IMR-90 (cell line): ENCODE results near the gene NUAK1. TPM values are rescaled to one million over a fixed set of nuclear protein-coding genes. Genes with fewer than 3 reads are reported as not detected.

Experiments used
- ATAC-seq: fragments of 200-7000 bp; cut with Tn5 transposase; 2 replicates; pipeline ENCODE4 v1.9.1; 2020; ENCODE audit warnings: low read depth, mild to moderate bottlenecking, moderate library complexity
- BruUV-seq: library from RNA; stranded (reverse); fragments of 400-500 nt; replicated peaks from 2 replicates; lab custom pipeline; 2021; lab: Mats Ljungman, UMichigan
- CTCF ChIA-PET: fragments of 300-600 bp; formaldehyde crosslinking; extraction: SDS; loops from one replicate; lab custom pipeline; 2021; ENCODE audit warnings: antibody characterized with exemption; lab: Yijun Ruan, JAX
- POLR2A ChIA-PET: fragments of 300-600 bp; sonication (Branson Sonifier 250); formaldehyde crosslinking; loops from one replicate; lab custom pipeline; 2022; ENCODE audit warnings: antibody characterized with exemption; ENCODE audit not compliant: unreplicated experiment; lab: Charles Lee
- DNase-seq: peaks from one replicate; pipeline ENCODE4 v3.0.0; 2013
- H2AFZ ChIP-seq: replicated peaks from 2 replicates; pipeline ENCODE3; 2013; ENCODE audit warnings: low read length, mild to moderate bottlenecking; ENCODE audit not compliant: poor library complexity
- H2AK5ac ChIP-seq: 2 replicates; pipeline ENCODE4 v1.6.1; 2013; ENCODE audit warnings: low read depth, low read length, inconsistent platforms
- H2AK9ac ChIP-seq: replicated peaks from 2 replicates; pipeline ENCODE3; 2013; ENCODE audit warnings: mild to moderate bottlenecking, low read depth, low read length, moderate library complexity; ENCODE audit not compliant: poor library complexity
- H2BK120ac ChIP-seq: 2 replicates; pipeline ENCODE4 v1.6.1; 2013; ENCODE audit warnings: low read depth, low read length, inconsistent platforms
- H2BK15ac ChIP-seq: 3 replicates; pipeline ENCODE4 v1.6.1; 2013; ENCODE audit warnings: low read depth, low read length, inconsistent platforms
- H2BK20ac ChIP-seq: 2 replicates; pipeline ENCODE4 v1.6.1; 2013; ENCODE audit warnings: low read depth, mild to moderate bottlenecking, inconsistent platforms, low read length, moderate library complexity
- H2BK5ac ChIP-seq: 2 replicates; pipeline ENCODE4 v1.6.1; 2013; ENCODE audit warnings: mild to moderate bottlenecking, low read depth, low read length, inconsistent platforms; ENCODE audit not compliant: poor library complexity, severe bottlenecking
- H3K14ac ChIP-seq: replicated peaks from 2 replicates; pipeline ENCODE4 v1.6.1; 2013; ENCODE audit warnings: low read depth, low read length, inconsistent platforms
- H3K18ac ChIP-seq: 2 replicates; pipeline ENCODE4 v1.6.1; 2013; ENCODE audit warnings: low read depth, low read length, control low read depth
- H3K23ac ChIP-seq: 2 replicates; pipeline ENCODE4 v1.6.1; 2013; ENCODE audit warnings: low read depth, low read length, inconsistent platforms
- H3K27ac ChIP-seq: 2 replicates; pipeline ENCODE4 v1.5.1; 2013; ENCODE audit warnings: mild to moderate bottlenecking, control low read depth, low read length; ENCODE audit not compliant: insufficient read depth
- H3K27me3 ChIP-seq: 2 replicates; pipeline ENCODE4 v1.6.1; 2013; ENCODE audit warnings: low read length; ENCODE audit not compliant: control insufficient read depth, insufficient read depth
- H3K36me3 ChIP-seq: 2 replicates; pipeline ENCODE4 v1.6.1; 2013; ENCODE audit warnings: low read length, mixed read lengths; ENCODE audit not compliant: control insufficient read depth, insufficient read depth
- H3K4ac ChIP-seq: 2 replicates; pipeline ENCODE4 v1.6.1; 2013; ENCODE audit warnings: low read depth, low read length, inconsistent platforms
- H3K4me1 ChIP-seq: 2 replicates; pipeline ENCODE4 v1.6.1; 2013; ENCODE audit warnings: low read length, mixed read lengths; ENCODE audit not compliant: control insufficient read depth, insufficient read depth
- H3K4me2 ChIP-seq: 2 replicates; pipeline ENCODE4 v1.6.1; 2013; ENCODE audit warnings: low read depth, mild to moderate bottlenecking, control low read depth, low read length, moderate library complexity
- H3K4me3 ChIP-seq: 2 replicates; pipeline ENCODE4 v1.5.1; 2013; ENCODE audit warnings: low read depth, mild to moderate bottlenecking, control low read depth, low read length, moderate library complexity; ENCODE audit not compliant: insufficient read depth
- H3K56ac ChIP-seq: 2 replicates; pipeline ENCODE4 v1.6.1; 2013; ENCODE audit warnings: low read length, inconsistent platforms; ENCODE audit not compliant: insufficient read depth; ENCODE audit errors: extremely low read depth
- H3K79me1 ChIP-seq, 2 experiments: 2 replicates each; pipeline ENCODE4 v1.6.1; 2013; ENCODE audit warnings: low read length in 2 of 2, inconsistent platforms in 1 of 2, low read depth in 1 of 2
- H3K9ac ChIP-seq: 2 replicates; pipeline ENCODE4 v1.6.1; 2013; ENCODE audit warnings: low read depth, low read length, control low read depth
- H3K9me1 ChIP-seq: 2 replicates; pipeline ENCODE4 v1.6.1; 2013; ENCODE audit warnings: low read length, inconsistent platforms; ENCODE audit not compliant: insufficient read depth
- H3K9me3 ChIP-seq: 2 replicates; pipeline ENCODE4 v1.6.1; 2013; ENCODE audit warnings: low read length; ENCODE audit not compliant: control insufficient read depth, insufficient read depth
- H4K20me1 ChIP-seq: 2 replicates; pipeline ENCODE4 v1.6.1; 2013; ENCODE audit warnings: low read length, inconsistent platforms; ENCODE audit not compliant: insufficient read depth
- H4K5ac ChIP-seq: 2 replicates; pipeline ENCODE4 v1.6.1; 2013; ENCODE audit warnings: mild to moderate bottlenecking, low read depth, low read length, control low read depth
- H4K8ac ChIP-seq, 2 experiments: 2 replicates each; pipeline ENCODE4 v1.6.1; 2013; ENCODE audit warnings: low read depth in 2 of 2, low read length in 2 of 2, control low read depth in 1 of 2, inconsistent platforms in 1 of 2
- H4K91ac ChIP-seq: 2 replicates; pipeline ENCODE4 v1.6.1; 2013; ENCODE audit warnings: low read depth, low read length, inconsistent platforms; ENCODE audit not compliant: insufficient read depth
- CHD1 ChIP-seq: IDR thresholded peaks from 2 replicates; pipeline ENCODE4 v1.6.1; 2012; ENCODE audit warnings: low read depth, low read length, improper control_type of control experiment
- NFE2L2 ChIP-seq: fragments of 150-350 bp; IDR thresholded peaks from 2 replicates; pipeline ENCODE4 v1.6.1; 2016; ENCODE audit warnings: low read depth, mild to moderate bottlenecking, low read length
- RAD21 ChIP-seq: IDR thresholded peaks from 2 replicates; pipeline ENCODE4 v1.6.1; 2012; ENCODE audit warnings: low read length, improper control_type of control experiment
- SMC3 ChIP-seq: fragments of 150-350 bp; IDR thresholded peaks from 2 replicates; pipeline ENCODE4 v1.6.1; 2016; ENCODE audit warnings: low read depth, mild to moderate bottlenecking, antibody characterized with exemption, low read length, moderate library complexity
- WGBS, 2 experiments: methylation state at CpG; one replicate each; pipeline versions ENCODE4 v1.1.5 to v1.1.7; 2013; ENCODE audit warnings: missing lambda C conversion rate in 2 of 2; ENCODE audit not compliant: insufficient read length in 1 of 2; ENCODE audit errors: extremely low coverage in 2 of 2; 5-methylcytosine and 5-hydroxymethylcytosine counted together
- dilution Hi-C: fragments of 300-500 bp; cut with HindIII; formaldehyde crosslinking; loops from one replicate; pipeline ENCODE4 v1.14.3; 2018; ENCODE audit warnings: low sequenced_read_pairs; ENCODE audit not compliant: unreplicated experiment
- in situ Hi-C: fragments of 300-500 bp; cut with MboI; formaldehyde crosslinking; loops from 3 replicates; pipeline ENCODE4 v1.14.3; 2019; ENCODE audit warnings: low sequenced_read_pairs, inconsistent platforms, mixed read lengths
- intact Hi-C: fragments of 100-400 bp; cut with micrococcal nuclease; formaldehyde crosslinking; loops from 2 replicates; pipeline ENCODE4 v1.10.0; 2022
- polyA plus RNA-seq, 3 experiments: library from polyadenylated mRNA; depleted of rRNA; stranded (reverse); fragments of >200 nt; gene quantifications; 2 replicates each; pipeline ENCODE4 v1.2.3, GENCODE V29; 2012; ENCODE audit warnings: low replicate concordance in 1 of 3
- total RNA-seq: library from RNA; depleted of rRNA; stranded (reverse); fragments of >200 nt; gene quantifications from 2 replicates; pipeline ENCODE4 v1.2.3, GENCODE V29; 2012

The NUAK1 gene
- total and polyA plus RNA-seq, 2 of the 4 experiments (the other 2 are of a cell fraction): 4.8 to 8.8 TPM

- dilution Hi-C loops: no loop called here
- no peaks in the 10 kb centered on the region for H3K79me1 ChIP-seq
- no peaks in the 10 kb centered on the region for H4K20me1 ChIP-seq
- H3K18ac ChIP-seq: no peak overlapping the region
- no peak overlapping the region for H3K4me2 ChIP-seq
- no peak overlapping the region for H2AK5ac ChIP-seq
- ChIA-PET CTCF (no interaction called here), POLR2A (no interaction called here)
- TF ChIP-seq SMC3 (no peak), CHD1 (no peak), RAD21 (no peak), NFE2L2 (no peak)
- H3K9me3 ChIP-seq: no peaks in the 10 kb centered on the region
- H3K23ac ChIP-seq: no peak overlapping the region
- H3K4ac ChIP-seq: no peak overlapping the region
- BruUV-seq: no TSS peak
- ATAC-seq (no peak), DNase-seq (no peak)
- H3K27ac ChIP-seq: no peak overlapping the region
- no peak overlapping the region for H2AFZ ChIP-seq
- H3K4me3 ChIP-seq: no peak overlapping the region
- H2BK5ac ChIP-seq: no peak overlapping the region
- no peak overlapping the region for H4K91ac ChIP-seq
- no peak overlapping the region for H3K14ac ChIP-seq
- no peak overlapping the region for H2BK20ac ChIP-seq
- H4K8ac ChIP-seq: no peak overlapping the region
- no peak overlapping the region for H2BK120ac ChIP-seq
- peaks cover 1% of the 10 kb centered on the region; the same call in 1 of the 2 replicates for H3K4me1 ChIP-seq
- intact Hi-C loops: no loop called here
- H3K36me3 ChIP-seq: no peaks in the 10 kb centered on the region
- H3K9ac ChIP-seq: no peak overlapping the region
- no peak overlapping the region for H2AK9ac ChIP-seq
- H3K56ac ChIP-seq: no peak overlapping the region
- no CpG with 5 or more reads among the region's 6 CpGs for WGBS, 2 experiments
- H2BK15ac ChIP-seq: no peak overlapping the region
- no peaks in the 10 kb centered on the region for H3K9me1 ChIP-seq
- H4K5ac ChIP-seq: no peak overlapping the region
- H3K27me3 ChIP-seq: peaks cover 10% of the 10 kb centered on the region; the same call in 1 of the 2 replicates
- in situ Hi-C loops: no loop called here
Measured at GRCh38 chr12:106181401-106182114, 42.8 kb upstream of the NUAK1 start.
